H1 (cell line): ENCODE results near the gene PPM1G.

ENCODE experiments used
- CTCF ChIP-seq, 3 experiments: IDR thresholded peaks; 1 replicate in 2 of 3; 2 replicates in 1 of 3; pipeline versions ENCODE4 v1.5.1 to v1.6.1; 2011; ENCODE audit warnings: low read length in 3 of 3, mild to moderate bottlenecking in 3 of 3, inconsistent platforms in 2 of 3, low read depth in 1 of 3, moderate library complexity in 1 of 3; ENCODE audit not compliant: insufficient read depth in 1 of 3; ENCODE audit errors: control extremely low read depth in 1 of 3
- EP300 ChIP-seq, 2 experiments: IDR thresholded peaks; 1 replicate in 1 of 2; 2 replicates in 1 of 2; pipeline ENCODE4 v1.6.1; 2011 to 2012; ENCODE audit warnings: low read depth in 2 of 2, low read length in 2 of 2, mild to moderate bottlenecking in 2 of 2, borderline replicate concordance in 1 of 2, inconsistent platforms in 1 of 2, moderate library complexity in 1 of 2
- GABPA ChIP-seq: IDR thresholded peaks from 2 replicates; pipeline ENCODE4 v1.6.1; 2011; ENCODE audit warnings: mild to moderate bottlenecking, low read length, moderate library complexity, borderline replicate concordance; ENCODE audit not compliant: insufficient read depth
- PHF8 ChIP-seq: fragments of 200-600 bp; sonication (generic); conservative IDR thresholded peaks from 2 replicates; pipeline ENCODE4 v1.7.1; 2012; ENCODE audit warnings: low read depth, mild to moderate bottlenecking, inconsistent platforms, low read length, moderate library complexity
- TAF1 ChIP-seq: IDR thresholded peaks from 2 replicates; pipeline ENCODE4 v1.6.1; 2011; ENCODE audit warnings: mild to moderate bottlenecking, low read depth, low read length

DNA sequence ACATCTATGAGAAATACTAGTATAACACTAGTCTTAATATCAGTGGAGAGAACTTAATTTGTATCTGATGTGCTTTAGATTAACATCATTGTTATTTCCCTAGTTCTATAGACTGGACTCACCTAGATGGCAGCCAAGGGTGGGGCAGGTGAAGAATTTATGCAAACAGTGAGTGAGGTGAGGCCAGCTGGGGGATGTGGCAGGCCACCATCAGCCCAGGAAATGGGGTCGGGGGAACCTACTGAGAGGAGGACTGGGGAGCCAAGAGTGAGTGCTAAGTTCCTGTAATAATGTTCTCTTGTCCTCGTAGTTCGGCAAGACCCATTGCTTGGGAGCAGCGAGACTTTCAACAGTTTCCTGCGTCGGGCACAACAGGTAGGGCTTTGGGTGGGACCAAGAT, 36.5 kb downstream of the PPM1G start:
- TF ChIP-seq GABPA (no peak), CTCF (IDR thresholded peaks at IDR 0.05; ENCODE audit: control extremely low read depth in 1 of 3, insufficient read depth in 1 of 3, low read depth in 1 of 3, low read length in 3 of 3) (no peak), EP300 (IDR thresholded peaks at IDR 0.05; ENCODE audit: borderline replicate concordance in 1 of 2, low read depth in 2 of 2, low read length in 2 of 2) (no peak), PHF8 (no peak), TAF1 (no peak)
